Ectodermal cell (in vitro differentiated cells): ENCODE results near the gene ADD3.

Experiments
- H3K27ac ChIP-seq: 2 replicates; pipeline ENCODE4 v1.7.0; 2013; ENCODE audit warnings: mild to moderate bottlenecking, low read depth, low read length; ENCODE audit not compliant: insufficient read depth, poor library complexity, severe bottlenecking
- H3K27me3 ChIP-seq: 2 replicates; pipeline ENCODE4 v1.7.0; 2013; ENCODE audit warnings: mild to moderate bottlenecking, low read length; ENCODE audit not compliant: insufficient read depth, control insufficient read depth, poor library complexity, severe bottlenecking
- H3K36me3 ChIP-seq: one replicate; pipeline ENCODE4 v1.7.0; 2013; ENCODE audit warnings: low read length; ENCODE audit not compliant: control insufficient read depth, insufficient read depth
- H3K4me1 ChIP-seq: one replicate; pipeline ENCODE4 v1.7.0; 2013; ENCODE audit warnings: low read length; ENCODE audit not compliant: control insufficient read depth, insufficient read depth
- H3K4me3 ChIP-seq: 2 replicates; pipeline ENCODE4 v1.7.0; 2013; ENCODE audit warnings: low read depth, low read length, control low read depth; ENCODE audit not compliant: insufficient read depth
- H3K9me3 ChIP-seq: 2 replicates; pipeline ENCODE4 v1.7.0; 2013; ENCODE audit warnings: mild to moderate bottlenecking, low read length, moderate library complexity; ENCODE audit not compliant: control insufficient read depth
- WGBS, 2 experiments: methylation state at CpG; one replicate each; pipeline ENCODE4 v1.1.7; 2013; ENCODE audit warnings: missing lambda C conversion rate in 2 of 2; 5-methylcytosine and 5-hydroxymethylcytosine counted together

ADD3 gene

GRCh38 chr10:110147961-110148360 lies 140.2 kb downstream of the ADD3 start:
- H3K9me3 ChIP-seq, result no peaks in the 10 kb centered on the region
- no peak overlapping the region for H3K27ac ChIP-seq
- WGBS, 2 experiments, result 73 to 75% methylated on average over 7 to 8 of the region's 8 CpGs
- H3K36me3 ChIP-seq, result no peaks in the 10 kb centered on the region
- H3K4me1 ChIP-seq, result peaks cover 36% of the 10 kb centered on the region
- no peaks in the 10 kb centered on the region for H3K27me3 ChIP-seq
- no peak overlapping the region for H3K4me3 ChIP-seq

GRCh38 chr10:110149259-110149658 lies 141.5 kb downstream of the ADD3 start:
- Histone ChIP-seq H3K36me3 (no peaks in the 10 kb centered on the region), H3K27ac (no peak overlapping the region), H3K9me3 (no peaks in the 10 kb centered on the region), H3K4me3 (no peak overlapping the region), H3K4me1 (peaks cover 46% of the 10 kb centered on the region), H3K27me3 (no peaks in the 10 kb centered on the region)
- 89 to 90% methylated on average over 8 of the region's 8 CpGs for WGBS, 2 experiments

DNA sequence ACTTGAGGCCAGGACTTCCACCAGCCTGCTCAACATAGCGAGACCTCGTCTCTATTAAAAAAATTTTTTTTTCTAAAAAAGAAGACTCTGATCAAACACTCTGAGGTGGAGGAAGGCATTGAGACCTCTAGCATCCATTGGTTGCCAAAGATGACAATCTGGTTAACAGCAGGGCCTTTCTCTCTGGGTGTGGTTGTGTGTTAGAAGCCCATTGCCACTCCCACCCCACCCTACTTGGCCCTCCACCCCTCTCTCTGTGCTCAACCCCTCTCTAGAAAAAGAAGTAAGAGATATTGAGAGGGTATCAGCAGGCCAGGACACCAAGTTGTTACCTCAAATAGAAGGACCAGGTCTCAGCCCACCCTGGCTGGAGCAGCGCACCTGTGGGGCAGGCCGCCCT lies 142.3 kb downstream of the ADD3 start:
- WGBS, 2 experiments, result 97 to 98% methylated on average over 4 of the region's 4 CpGs
- Histone ChIP-seq H3K9me3 (no peaks in the 10 kb centered on the region), H3K4me3 (no peak overlapping the region), H3K4me1 (peaks cover 45% of the 10 kb centered on the region), H3K36me3 (no peaks in the 10 kb centered on the region), H3K27ac (no peak overlapping the region), H3K27me3 (no peaks in the 10 kb centered on the region)

DNA sequence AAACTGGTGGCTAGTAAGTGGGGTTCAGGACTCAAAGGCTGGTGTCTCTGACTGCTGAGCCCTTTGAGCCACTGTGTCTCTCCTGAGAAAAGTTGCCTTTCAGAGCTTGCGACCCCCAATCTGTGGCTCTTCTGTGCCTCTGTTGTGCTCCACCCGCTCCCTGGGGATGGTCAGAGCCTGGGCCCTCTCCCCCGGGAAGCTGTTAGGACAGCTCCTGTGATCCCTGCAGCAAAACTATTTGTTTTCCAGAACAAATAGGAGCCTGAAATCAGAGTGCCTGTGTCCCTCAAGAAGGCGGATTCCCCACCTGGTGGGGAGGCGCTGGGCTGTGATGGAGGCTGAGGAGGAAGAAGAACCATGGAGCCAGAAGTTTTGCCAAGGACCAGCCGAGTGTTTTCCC lies 143.2 kb downstream of the ADD3 start:
- Histone ChIP-seq H3K27me3 (no peaks in the 10 kb centered on the region), H3K36me3 (no peaks in the 10 kb centered on the region), H3K4me3 (no peak overlapping the region), H3K9me3 (no peaks in the 10 kb centered on the region), H3K4me1 (peaks cover 41% of the 10 kb centered on the region), H3K27ac (no peak overlapping the region)
- WGBS, 2 experiments, result 74 to 78% methylated on average over 6 of the region's 6 CpGs

DNA sequence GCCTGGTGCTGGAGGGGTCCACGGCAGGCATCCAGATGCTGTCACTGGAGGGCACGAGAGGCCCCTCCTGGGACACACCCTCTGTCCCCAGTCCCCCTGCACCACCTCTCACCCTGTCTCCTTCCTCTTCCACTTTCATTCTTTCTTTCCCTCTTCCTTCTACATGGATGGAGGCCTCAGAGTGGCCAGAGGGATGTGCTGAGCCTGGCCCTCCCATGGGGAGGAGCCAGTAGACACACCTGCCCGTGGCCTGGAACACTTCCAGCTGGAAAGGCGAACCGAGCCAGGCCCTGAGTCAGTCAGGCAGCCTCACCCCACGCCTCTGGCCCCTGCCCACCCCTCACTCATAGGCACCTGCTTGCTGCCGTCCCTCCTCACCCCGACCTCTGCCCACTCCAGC lies 143.7 kb downstream of the ADD3 start:
- Histone ChIP-seq H3K27me3 (no peaks in the 10 kb centered on the region), H3K9me3 (no peaks in the 10 kb centered on the region), H3K4me3 (no peak overlapping the region), H3K27ac (no peak overlapping the region), H3K36me3 (no peaks in the 10 kb centered on the region), H3K4me1 (peaks cover 41% of the 10 kb centered on the region)
- WGBS, 2 experiments, result 77 to 81% methylated on average over 8 of the region's 8 CpGs

DNA sequence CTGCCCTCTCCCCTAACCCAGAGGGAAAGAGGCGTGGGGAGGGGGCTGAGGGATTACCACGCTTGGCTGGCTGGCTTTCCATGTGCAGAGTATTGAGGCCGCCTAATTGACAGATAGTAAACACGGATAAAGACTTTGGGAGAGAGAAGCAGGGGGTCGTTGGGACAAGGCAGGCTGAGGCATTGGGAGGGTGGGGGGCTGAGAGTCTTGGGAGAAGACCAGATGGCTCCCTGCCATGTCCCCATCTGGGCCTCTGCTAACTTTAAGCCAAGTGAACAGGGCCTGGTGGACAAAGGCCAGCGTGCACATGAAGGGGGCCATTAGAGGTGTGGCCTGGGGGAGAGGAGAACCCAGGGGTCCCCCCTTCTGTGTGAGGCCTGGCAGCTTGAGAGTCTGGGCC lies 144.2 kb downstream of the ADD3 start:
- Histone ChIP-seq H3K4me3 (no peak overlapping the region), H3K27me3 (no peaks in the 10 kb centered on the region), H3K4me1 (peaks cover 41% of the 10 kb centered on the region), H3K9me3 (no peaks in the 10 kb centered on the region), H3K36me3 (no peaks in the 10 kb centered on the region), H3K27ac (peak overlapping the region; percentile 42)
- 51 to 58% methylated on average over 6 of the region's 6 CpGs for WGBS, 2 experiments

DNA sequence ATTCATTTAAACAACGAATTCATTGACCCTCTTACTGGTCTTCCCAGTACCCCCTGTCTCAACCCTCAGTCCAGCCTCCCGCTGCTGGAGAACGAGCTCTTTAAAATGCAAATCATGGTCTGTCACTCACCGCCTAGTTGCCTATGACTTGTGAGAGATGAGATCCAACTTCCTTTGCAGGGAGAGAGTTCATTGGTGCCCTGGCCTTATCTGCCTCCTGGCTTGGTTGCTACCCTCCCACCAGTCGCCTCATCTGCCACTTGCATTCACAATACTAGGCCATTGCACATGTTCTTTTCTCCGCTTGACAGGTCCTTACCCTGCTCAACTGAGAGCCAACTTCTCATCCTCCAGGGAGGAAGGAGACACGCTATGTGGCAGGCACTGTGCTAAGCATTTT lies 145.6 kb downstream of the ADD3 start:
- no peak overlapping the region for H3K4me3 ChIP-seq
- H3K27me3 ChIP-seq, result no peaks in the 10 kb centered on the region
- 48 to 51% methylated on average over 7 of the region's 7 CpGs for WGBS, 2 experiments
- H3K9me3 ChIP-seq, result no peaks in the 10 kb centered on the region
- peaks cover 41% of the 10 kb centered on the region for H3K4me1 ChIP-seq
- no peaks in the 10 kb centered on the region for H3K36me3 ChIP-seq
- no peak overlapping the region for H3K27ac ChIP-seq

GRCh38 chr10:110156046-110156445 lies 148.3 kb downstream of the ADD3 start:
- Histone ChIP-seq H3K4me3 (no peak overlapping the region), H3K9me3 (no peaks in the 10 kb centered on the region), H3K36me3 (no peaks in the 10 kb centered on the region), H3K27me3 (peaks cover under 1% of the 10 kb centered on the region), H3K4me1 (peaks cover 28% of the 10 kb centered on the region), H3K27ac (no peak overlapping the region)
- WGBS, 2 experiments, result 85 to 95% methylated on average over 8 of the region's 8 CpGs

GRCh38 chr10:110158051-110159005 lies 150.5 kb downstream of the ADD3 start:
- WGBS, 2 experiments, result 84 to 88% methylated on average over 11 of the region's 11 CpGs
- Histone ChIP-seq H3K4me3 (no peak overlapping the region), H3K36me3 (no peaks in the 10 kb centered on the region), H3K4me1 (peaks cover 6% of the 10 kb centered on the region), H3K9me3 (no peaks in the 10 kb centered on the region), H3K27me3 (peaks cover 10% of the 10 kb centered on the region), H3K27ac (no peak overlapping the region)

DNA sequence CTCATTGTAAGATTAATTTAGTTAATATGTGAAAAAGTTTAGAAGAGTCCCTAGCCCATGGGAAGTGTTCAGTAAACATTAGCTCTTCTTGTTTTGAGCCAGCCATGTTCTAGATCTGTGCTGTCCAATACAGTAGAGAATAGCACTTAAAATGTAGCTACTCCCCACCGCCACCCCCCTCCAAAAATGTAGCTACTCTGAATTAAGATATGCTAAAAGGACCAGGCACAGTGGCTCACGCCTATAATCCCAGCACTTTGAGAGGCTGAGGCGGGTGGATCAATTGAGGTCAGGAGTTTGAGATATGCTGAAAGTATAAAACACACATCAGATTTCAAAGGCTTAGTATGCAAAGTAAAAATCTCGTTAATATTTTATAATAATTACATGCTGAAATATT lies 152.3 kb downstream of the ADD3 start:
- H3K27me3 ChIP-seq, result peaks cover 20% of the 10 kb centered on the region
- H3K27ac ChIP-seq, result no peak overlapping the region
- no peak overlapping the region for H3K4me3 ChIP-seq
- H3K9me3 ChIP-seq, result no peaks in the 10 kb centered on the region
- H3K4me1 ChIP-seq, result no peaks in the 10 kb centered on the region
- 95 to 97% methylated on average over 3 of the region's 4 CpGs for WGBS, 2 experiments
- H3K36me3 ChIP-seq, result no peaks in the 10 kb centered on the region
